H54 (cell line): ENCODE measurements around the gene PRSS2.
"Not testable (repeated sequence)": the region's sequence is repeated elsewhere in the genome, so short reads cannot be mapped to it uniquely, and the experiment has no call there.

Source experiments
- DNase-seq: peaks from one replicate; pipeline ENCODE4 v3.0.0; 2011; ENCODE audit warnings: low spot score, mixed read lengths; ENCODE audit not compliant: insufficient read length
- FAIRE-seq: peaks from 3 replicates; lab custom pipeline; 2011; peaks lifted over from hg19 to GRCh38; lab: Jason Lieb, UNC
- POLR2A ChIP-seq: IDR thresholded peaks from 2 replicates; pipeline ENCODE4 v1.6.1; 2011; ENCODE audit warnings: low read depth, mild to moderate bottlenecking, low read length

The PRSS2 gene

GRCh38 chr7:142773230-142773629 is 2.5 kb downstream of the PRSS2 start:
- DNase-seq, result no peak

GRCh38 chr7:142773937-142774744 is 3.4 kb downstream of the PRSS2 start:
- DNase-seq (no peak), FAIRE-seq (no peak)

More at GRCh38 chr7:142773230-142773629, 2.5 kb downstream of the PRSS2 start:
- FAIRE-seq, result no peak
- no peak for TF ChIP-seq POLR2A

DNA sequence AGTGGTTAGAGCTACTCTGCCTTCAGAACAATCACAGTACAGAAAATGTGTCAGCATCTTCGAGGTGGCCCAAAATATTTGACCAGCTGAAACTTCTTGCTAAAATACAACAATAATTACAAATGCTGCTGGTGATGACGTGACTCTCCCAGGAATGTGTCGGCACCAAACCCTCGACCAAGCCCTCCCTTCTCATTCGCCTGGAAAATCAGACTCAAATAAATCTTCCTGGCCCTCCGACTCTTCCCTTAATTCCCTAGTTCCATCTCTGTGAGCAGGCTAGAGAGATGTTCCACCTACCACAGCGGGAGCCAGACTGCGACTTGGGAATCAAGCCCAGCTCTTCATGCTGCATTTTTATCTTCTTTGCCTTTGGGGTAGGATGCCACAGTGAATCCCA is 4.1 kb downstream of the PRSS2 start:
- DNase-seq (no peak), FAIRE-seq (no peak)
- TF ChIP-seq POLR2A, result no peak

More at GRCh38 chr7:142773937-142774744, 3.4 kb downstream of the PRSS2 start:
- no peak for TF ChIP-seq POLR2A

DNA sequence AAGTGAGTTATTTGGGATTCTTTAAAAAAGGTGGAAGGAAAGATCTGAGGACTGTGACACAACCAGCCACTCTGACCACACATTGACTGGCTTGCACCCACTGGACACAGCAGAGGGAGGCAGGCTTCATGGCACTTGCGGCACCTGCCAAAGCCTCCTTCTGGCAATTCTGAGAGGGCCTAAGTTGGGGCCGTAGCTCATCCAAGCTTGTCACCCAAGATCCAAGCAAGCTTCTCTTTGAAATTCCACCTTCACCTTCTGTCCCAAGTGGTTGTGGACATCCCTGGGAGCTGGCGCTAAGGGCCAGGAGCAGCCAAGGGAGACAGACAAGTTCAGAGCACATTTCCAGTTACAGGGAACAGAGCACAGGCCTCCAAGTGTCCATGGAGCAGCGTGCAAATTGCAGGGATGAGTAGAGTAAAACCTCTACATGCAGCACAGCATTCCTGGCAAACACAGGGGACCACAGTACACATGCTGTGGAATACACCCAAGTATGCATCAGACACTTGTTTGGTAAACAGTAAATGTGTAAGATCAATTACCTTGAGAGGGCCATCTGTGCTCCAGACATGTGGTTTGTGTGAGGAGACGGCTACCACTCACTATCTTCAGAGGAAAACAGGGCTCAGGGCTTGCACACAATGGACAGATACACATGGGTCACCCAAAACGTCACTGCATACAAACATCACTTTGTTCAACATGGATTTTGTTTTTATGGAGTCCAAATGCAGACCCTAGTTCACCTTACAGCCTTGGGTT is 4.8 kb downstream of the PRSS2 start:
- not testable (repeated sequence) for DNase-seq, FAIRE-seq

GRCh38 chr7:142776206-142776844 is 5.6 kb downstream of the PRSS2 start:
- no peak for FAIRE-seq
- no peak for TF ChIP-seq POLR2A

GRCh38 chr7:142776845-142777225 is 6.1 kb downstream of the PRSS2 start:
- FAIRE-seq, DNase-seq: not testable (repeated sequence)

More at GRCh38 chr7:142776206-142776844, 5.6 kb downstream of the PRSS2 start:
- DNase-seq, result no peak

DNA sequence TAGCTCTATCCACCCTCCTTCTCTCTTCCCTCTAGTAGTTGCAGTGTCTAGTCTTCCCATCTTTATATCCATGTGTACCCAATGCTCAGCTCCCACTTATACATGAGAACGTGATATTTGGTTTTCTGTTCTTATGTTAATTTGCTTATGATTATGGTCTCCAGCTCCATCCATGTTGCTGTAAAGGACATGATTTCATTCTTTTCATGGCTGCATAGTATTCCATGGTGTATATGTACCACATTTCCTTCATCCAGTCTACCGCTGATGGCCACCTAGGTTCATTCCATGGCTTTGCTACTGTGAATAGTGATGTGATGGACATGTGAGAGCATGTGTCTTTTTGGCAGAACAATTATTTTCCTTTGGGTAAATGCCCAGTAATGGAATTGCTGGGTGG is 6.5 kb downstream of the PRSS2 start:
- TF ChIP-seq POLR2A, result no peak
- FAIRE-seq, result no peak
- DNase-seq, result no peak

DNA sequence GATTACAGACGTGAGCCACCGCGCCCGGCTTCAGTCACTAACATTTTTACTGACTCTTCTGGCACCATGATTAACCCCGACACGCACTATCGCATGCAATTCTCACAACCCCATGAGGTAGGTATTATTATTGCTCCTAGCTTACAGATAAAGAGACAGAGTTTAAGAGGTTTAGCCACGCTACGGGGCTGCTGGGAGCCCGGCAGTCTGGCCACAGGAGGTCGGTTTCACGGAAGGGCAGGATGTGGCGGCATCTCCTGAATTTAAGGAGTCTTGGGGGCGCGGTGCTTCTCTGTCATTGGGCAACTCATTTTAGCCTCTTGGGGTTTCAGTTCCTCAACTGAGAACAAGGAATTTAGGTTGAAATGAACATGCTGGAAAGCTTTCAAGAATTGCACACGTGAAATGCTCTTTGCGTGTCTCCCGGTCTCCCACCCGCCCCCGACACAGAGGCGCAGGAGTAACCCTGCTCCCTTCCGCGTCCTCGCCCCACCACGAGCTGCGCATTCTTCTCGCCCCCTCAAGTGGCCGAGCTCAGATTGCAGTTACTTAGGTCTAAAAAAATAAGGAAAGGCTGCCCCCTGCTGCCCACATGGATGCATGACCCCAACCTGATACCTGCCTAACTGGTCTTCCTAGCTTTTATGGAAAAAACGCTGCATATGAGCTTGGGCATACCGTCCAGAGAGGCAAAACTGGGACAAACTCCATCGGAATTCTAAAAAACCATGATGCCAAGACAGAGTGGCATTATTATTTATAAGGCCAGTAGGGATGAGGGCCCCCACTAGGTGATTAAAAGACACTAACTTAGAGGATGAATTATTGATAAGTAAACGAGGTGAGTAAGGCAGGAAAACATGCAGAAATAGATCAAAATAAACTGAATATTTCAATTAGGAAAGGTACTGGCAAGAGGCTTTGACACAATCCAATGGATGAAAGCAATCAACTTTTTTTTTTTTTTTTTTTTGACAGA is 12.4 kb downstream of the PRSS2 start:
- FAIRE-seq (no peak), DNase-seq (peak; percentile 73)
- no peak for TF ChIP-seq POLR2A

- DNase-seq (no peak), FAIRE-seq (no peak)
- TF ChIP-seq POLR2A, result no peak
Measured at GRCh38 chr7:142784096-142784495, 13.3 kb downstream of the PRSS2 start.

GRCh38 chr7:142784716-142785115 is 13.9 kb downstream of the PRSS2 start:
- TF ChIP-seq POLR2A, result no peak
- no peak for FAIRE-seq
- DNase-seq, result no peak

DNA sequence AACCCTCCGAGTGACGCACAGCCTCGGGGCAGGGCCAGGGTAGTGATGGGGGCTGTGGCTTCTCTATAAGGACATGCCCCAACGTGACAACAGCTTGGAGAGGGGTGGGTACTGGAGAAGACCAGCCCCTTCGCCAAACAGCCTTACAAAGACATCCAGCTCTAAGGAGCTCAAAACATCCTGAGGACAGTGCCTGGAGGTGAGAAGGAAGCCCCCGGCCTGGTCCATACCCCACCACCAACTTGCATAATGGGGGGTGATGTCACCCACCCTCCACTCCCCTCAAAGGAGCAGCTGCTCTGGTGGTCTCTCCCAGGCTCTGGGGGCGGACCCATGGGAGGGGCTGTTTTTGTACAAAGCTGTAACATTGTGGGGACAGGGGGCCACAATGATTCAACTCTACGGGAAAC is 15.1 kb downstream of the PRSS2 start:
- FAIRE-seq, result no peak
- no peak for DNase-seq
- TF ChIP-seq POLR2A, result no peak

DNA sequence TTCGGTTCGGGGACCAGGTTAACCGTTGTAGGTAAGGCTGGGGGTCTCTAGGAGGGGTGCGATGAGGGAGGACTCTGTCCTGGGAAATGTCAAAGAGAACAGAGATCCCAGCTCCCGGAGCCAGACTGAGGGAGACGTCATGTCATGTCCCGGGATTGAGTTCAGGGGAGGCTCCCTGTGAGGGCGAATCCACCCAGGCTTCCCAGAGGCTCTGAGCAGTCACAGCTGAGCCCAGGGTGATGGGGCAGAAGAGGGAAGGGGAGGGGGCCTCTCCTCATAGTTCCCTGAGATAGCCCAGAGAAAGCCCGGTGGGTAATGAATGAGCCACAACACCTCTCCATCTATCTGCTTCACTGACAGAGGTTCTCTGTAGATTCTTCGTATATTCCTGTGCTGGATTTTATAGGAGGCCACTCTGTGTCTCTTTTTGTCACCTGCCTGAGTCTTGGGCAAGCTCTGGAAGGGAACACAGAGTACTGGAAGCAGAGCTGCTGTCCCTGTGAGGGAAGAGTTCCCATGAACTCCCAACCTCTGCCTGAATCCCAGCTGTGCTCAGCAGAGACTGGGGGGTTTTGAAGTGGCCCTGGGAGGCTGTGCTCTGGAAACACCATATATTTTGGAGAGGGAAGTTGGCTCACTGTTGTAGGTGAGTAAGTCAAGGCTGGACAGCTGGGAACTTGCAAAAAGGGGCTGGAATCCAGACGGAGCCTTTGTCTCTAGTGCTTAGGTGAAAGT is 16.4 kb downstream of the PRSS2 start:
- TF ChIP-seq POLR2A, result no peak
- DNase-seq (no peak), FAIRE-seq (no peak)
